GM19023 (cell line): ENCODE data around the gene MTOR.

ENCODE experiments used
- ATAC-seq: cut with Tn5 transposase; IDR thresholded peaks from one replicate; pipeline ENCODE4 v1.9.1; 2021; ENCODE audit warnings: mild to moderate bottlenecking, moderate library complexity; ENCODE audit not compliant: unreplicated experiment

MTOR gene

DNA sequence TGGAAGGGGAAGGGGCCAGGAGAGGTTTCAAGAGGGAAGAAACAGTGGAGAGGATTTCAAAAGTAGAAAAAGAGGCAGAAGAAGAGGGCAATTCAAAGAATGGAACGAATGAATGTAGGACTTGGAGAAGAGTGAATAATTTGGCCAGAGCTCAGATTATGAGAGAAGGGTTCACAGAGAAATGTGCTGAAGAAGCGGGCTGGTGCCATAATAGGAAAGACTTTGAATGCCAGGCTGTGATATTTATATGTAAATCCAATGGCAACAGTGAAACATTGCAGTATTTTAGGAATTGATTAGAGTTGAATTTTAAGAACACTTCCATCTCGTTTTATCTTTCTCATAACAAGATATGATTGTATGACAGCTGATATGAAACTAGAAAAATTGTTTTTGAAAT lies 109.2 kb downstream of the MTOR start:
- no peak for ATAC-seq

DNA sequence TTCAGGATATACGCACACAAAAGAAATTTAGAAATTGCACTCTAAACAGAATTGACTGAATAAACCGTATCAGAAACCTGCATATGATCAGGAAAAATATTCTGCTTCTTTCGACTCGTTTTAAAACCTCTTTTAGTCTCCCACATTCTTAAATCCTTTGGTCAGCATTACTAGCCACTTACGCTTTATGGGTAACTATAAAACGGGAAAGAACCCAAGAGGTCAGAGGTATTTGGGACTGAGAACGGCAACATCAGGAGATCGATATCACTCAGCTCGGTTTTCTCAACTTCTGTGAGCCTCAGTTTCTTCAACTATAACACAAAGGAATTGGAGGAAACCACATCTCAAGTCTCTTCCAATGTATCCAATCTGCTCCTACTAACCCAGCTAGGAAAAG lies 109.6 kb downstream of the MTOR start:
- no peak for ATAC-seq

DNA sequence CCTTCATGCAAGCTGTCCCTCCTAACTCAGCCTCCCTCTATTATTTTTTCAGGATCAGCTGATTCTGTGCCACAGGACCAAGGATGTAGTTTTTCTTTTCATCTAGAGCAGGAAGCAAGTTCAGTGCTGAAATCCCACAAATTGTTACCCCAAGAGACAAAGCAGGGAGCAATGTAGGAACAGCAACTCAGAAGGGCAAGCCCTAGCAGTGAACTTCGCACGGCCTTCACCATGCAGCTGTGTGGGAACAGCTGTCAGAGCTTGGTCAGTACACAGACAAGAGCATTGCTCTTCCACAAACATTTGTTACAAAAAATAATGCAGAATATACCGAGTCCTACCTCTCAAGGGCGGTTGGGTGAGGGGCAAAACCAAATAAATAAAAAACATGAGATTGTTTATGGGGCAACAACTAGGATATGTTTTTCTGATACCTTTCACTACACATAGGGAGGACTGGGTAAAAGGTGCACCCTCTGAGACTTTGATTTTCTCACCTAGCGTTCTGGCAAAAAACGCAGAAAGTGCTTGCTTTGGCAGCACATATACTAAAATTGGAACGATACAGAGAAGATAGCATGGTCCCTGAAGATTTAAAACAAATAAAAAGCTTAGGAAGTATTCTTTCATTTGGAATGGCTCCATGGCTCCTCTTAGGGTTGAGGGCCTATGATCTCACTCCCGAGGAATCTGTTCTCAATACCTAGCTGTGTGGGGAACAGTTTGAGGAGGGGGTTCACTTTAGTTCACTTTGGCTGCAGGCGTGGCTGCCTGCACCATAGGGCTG lies 110.3 kb downstream of the MTOR start:
- no peak for ATAC-seq

DNA sequence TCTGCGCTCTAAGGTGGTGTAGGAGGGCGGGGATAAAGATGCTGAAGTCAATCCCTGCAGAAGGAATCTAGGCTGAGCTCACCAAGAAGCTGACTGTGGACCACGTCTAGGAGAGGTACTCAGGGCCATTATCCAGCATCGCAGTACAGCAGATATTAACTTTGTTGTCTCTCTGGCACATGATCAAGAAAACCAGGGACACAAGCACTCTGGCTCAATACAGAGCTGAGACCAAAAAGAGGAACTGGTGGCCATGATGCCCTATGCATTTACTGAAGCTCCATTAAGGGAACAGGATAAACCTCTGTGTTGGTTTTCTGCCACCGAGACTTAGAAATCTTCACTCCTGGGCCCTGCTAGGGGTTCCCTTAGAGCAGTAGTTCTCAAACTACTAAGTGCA lies 111.2 kb downstream of the MTOR start:
- ATAC-seq, result no peak

DNA sequence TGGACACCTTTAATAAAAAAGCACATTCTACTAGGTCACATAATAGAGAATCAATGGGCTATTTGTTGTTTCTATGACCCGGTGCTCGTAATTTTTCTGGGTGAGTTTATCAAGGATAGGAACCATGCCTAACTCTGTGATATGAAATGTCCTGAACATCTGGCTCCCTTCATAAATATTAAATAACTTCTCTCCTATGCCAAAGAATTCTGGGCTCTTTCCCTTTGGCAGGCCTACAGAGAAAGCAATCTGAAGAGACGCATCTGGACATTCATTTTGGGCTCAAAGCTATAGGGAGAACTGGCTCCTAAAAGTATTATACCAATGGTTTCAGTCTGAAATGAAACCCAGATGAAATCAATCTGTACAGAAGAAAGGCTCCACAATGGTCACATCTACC lies 112.0 kb downstream of the MTOR start:
- no peak for ATAC-seq

DNA sequence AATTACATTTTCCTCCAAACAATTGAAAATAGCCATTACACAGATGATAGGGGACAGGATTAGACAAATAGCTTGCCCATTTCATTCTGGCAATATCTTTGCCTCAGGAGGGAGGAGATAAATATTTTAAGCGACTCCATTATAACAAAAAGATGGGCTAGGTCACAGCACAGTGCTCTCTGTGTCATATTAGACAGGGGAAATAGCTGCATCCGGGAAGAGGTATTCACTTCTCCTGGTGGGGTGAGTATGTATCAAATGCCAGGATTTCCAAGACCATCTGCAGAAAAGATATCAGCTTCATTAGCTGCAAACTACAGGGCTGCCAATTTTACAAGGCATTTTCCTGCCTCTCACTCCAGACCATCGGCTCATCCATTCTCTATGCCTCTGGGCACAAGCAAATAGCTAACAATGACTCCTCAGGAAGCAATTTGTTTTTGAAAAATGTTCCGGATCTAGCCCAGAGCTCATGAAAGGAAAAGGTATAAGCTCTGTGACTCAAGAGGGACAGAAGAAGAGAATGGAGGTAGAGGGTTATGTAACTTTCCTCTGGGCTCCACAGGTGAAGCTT lies 115.1 kb downstream of the MTOR start:
- ATAC-seq, result no peak

DNA sequence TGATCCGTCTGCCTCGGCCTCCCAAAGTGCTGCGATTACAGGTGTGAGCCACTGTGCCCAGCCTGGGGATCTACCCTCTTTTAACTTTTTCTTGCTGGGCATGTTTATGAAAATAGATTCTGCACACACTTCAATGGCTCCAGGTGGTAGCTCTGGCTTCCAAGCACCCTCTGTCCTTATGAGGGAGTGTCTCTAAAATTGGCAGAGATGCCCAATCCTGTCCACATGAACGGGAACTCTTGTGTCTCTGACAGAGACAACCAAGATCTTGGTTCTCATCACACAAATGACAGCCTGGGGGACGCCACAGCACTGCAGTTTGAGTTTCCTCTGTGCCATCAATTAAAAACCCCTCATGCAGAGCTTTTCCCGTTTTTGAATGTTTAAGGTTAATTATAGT lies 116.6 kb downstream of the MTOR start:
- ATAC-seq, result no peak

DNA sequence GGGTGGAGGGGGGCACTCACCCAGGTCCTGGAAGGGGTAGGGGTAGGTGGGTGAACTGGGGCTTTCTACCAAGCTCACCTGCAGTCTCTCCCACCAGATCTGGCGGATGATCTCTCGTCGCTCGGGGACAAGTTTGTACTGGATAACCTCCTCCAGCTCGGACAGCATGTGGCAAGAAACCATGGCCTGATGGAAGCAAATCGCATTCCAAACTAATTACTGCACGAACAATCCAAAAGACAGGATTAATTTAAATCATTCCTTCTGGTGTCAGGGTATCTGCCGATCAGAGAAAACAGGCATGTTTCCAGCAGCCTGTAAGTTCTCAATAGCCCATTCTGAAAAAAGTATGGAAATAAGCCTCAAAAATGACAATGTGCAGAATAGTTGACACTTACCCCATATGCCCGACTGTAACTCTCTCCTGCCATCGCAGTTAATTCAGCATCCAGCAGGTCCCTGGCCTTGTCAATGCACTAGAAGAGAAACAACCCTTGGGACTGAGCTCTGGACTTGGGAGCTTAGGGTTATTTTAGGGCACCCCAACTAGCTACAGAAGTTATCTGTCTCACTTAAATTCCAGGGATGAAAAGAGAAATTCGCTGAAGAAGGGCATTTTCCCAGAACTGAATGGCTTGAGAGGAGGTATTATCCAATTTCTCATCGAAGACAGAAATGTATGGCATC lies 117.6 kb downstream of the MTOR start:
- ATAC-seq, result no peak

DNA sequence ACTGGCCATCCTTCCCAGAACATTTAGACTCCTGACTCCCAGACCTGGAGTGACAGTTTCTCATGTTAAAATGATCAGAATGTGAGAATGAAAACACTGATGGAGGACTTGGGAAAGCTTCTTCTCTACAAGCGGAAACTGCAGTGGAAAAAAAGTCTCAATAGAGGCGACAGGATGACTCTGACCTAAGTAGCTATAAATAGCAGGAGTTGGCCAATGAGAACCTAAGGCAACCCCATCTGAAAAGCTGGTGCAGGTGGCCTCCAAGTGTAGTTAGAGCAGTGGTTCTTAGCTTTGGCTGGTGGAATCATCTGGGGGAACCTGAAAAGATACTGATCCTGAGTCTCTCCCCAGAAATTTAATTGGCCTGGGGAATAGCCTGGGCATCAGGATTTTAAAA lies 118.4 kb downstream of the MTOR start:
- ATAC-seq, result no peak

DNA sequence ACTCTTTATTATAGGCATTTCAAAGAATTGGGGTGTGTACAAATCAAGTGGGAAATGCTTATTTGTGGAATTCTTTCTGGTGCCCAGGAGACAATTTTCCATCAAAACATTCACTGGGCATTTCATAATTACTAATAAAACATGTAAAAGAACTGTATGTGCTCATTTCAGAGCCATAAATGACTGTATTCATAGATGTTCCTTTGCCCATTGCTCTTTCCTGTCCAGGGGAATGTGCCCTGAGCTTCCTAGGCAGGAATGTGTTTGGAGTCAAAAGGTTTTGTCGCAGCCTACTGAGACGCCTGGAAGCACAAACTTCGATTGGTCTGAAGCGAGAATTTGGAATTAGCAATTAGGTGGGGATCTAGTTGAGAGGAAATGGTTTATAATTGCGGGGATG lies 119.0 kb downstream of the MTOR start:
- no peak for ATAC-seq

DNA sequence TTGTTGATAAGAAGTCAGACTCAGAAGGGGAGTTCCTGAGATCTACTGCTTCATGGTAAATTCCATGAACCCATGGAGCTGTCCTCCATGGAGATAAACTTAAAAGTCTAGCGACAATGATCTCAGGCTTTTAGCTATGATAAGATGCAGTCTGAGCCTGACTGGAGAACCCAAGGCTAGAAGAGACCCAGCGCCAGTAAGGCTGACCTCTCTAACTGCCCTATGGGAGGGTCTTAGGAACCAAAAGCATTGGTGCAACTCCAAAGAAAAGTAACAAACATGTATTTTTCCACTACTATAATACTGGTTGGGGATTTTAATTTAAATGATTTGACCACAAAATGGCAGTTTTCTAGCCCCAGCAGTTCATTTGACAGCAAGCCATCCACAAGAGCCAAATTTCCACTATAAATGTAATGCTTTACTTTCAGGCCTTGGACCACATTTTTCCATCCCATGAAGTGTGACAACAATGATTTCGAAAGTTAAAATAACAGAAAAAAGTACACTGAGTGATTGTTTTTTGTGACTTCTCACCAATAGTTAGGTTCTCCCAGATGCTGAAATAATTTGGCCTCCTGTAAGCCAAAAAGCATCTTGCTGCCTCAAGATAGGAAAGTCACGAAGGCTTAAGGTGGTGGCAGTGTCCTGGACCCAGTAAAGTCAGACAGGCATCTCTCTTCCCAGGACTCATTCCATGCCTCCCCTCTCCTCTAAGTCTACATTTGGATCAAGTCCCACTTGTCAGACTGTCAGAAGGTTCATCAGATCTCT lies 119.5 kb downstream of the MTOR start:
- no peak for ATAC-seq

DNA sequence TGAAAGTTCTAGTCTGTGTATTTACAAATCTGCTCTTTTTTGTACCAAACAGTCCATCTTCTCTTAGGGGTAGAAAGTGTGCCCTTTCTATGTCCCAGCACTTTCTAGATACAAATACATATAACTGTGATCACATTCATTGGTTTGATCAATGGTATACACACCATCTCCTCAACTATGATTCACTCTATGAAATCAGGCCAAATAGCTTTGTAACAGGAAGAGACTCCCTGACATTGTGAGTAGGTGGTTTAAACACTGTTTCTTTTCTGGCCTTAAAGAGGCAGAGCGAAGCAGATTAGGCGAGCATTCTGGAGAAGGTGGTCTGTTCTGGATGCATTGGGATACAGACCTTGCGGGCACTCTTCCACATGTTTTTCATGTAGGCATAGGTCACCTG lies 123.4 kb downstream of the MTOR start:
- ATAC-seq, result no peak

DNA sequence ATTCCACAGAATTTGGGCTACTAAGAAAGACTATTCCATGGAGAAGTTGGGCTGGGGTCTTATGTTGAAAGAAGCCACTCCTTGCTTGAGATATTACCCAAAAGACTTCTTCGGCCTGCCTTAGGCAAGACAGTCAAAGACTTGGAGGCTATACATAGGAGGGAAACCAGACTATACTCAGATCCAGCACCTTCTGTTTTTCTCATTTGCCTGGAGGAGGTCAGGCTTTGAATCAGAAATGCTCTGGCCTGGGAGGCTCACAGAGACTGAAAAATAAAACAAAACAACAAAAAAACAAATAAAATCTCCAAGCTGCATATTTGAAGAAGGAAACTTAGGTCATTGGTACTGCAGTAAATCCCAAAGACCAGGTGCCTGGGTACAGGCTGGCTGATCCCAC lies 124.3 kb downstream of the MTOR start:
- no peak for ATAC-seq

DNA sequence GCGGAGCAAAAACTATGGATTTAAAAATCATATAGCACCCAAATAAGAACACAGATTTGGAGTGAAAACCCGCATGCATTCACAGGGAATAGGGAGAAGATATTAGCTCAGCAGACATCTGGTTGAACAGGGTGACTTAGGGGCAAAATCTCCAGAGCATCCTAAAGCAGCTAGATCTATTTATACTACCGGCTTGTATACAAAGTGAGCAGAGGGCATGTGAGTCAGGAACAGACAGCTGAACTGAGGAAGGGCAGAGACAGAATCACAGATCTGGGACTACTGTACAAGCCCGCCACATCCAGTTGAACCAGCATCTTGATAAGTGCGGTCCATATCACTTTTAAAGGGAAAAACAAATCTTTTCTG lies 127.5 kb downstream of the MTOR start:
- ATAC-seq, result no peak

DNA sequence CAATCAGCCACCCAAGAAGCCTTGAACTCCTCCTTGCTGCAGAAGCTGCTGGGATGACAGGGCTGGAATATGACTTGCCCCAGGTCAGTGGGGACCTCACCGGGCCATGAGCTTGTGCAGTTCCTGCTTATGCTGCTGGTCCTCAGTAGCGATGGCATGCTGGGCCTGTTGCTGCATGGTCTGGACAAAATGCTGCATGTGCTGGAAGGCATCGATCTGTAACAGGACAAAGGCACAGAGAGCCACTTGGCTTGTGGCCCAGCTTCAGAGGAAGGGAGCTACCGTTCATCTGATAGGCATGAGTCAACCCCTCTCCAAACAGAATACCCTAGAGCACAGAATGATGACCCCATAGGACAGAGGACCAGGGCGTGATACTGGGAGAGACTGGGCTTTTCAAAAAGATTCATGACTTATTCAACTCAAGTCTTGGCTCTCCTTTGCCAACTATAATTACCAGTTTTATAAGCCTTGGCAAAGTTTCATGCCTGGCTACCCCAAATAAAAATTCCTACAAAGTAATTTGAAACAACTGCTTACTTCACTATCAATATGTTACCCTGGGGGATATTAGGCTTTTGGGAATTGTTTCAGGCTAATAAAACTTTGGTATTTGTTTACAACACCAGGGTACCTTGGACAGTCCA lies 128.0 kb downstream of the MTOR start:
- ATAC-seq, result no peak

DNA sequence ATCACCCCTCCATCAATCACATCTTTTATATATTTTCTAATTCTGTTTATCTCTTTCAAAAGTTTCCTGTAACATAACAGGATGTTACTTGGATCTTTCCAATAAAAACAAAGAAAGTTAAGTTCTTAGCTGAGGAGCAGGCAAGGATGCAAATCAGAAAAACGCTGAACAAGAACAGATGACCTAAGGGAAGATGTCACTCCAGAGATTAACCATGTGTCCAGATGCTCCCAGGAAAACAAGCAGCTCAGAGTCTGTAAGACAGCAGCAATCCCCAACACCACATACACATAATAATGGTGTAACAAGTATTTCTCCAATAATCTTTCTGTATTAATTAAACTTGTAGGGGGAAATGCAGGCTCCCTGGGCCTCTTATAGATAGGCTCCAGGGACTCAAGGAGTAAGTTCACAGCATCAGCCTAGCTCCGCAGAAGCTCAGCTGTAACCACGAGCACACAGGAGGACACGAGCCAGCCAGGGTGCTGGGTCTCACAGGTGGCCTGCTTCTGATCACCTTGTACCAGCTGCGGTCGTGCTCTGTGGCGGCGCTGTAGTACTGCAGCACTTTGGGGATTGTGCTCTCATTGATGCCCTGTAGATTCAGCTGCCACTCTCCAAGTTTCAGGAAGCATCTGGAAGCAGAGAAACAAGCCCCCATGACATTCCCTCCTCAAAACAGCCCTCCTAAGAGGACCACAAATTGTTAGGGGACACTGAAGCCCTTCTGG lies 129.6 kb downstream of the MTOR start:
- ATAC-seq, result no peak

DNA sequence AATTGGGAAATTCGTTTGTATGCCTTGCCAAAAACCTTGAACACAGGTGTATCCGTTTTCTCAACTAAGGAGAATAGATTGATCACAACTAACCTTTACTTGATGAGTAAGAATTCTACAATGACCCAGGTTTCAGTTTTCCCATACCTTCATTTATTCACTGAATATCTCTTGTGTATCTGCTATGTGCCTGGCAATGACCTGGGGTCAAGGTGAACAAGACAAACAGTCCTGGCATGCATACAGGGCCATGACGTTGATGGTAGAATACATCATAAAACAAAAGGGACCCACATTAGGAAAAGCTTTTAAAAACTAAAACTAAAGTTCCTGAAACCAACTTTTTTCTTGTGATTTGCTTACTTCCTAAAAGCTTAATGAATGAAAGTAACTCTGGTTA lies 130.5 kb downstream of the MTOR start:
- ATAC-seq, result no peak

DNA sequence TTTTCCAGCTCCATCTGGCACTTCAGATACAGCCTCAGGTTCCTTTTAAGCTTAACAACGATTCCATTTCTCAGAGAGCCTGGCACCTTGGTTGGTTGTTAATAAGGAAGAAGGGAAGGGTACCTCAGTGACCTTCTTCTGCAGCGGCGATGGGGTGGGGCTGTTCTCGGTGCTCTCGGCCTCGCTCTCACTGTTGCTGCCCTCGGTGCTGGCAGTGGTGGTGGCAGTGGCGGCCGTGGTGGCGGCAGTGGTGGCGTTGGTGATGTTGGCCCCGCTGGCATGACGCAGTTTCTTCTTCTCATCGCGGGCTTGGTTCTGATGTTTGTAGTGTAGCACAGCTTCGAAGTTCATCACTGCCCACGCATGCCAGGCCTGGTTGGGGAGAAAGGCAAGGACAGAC lies 131.9 kb downstream of the MTOR start:
- no peak for ATAC-seq

DNA sequence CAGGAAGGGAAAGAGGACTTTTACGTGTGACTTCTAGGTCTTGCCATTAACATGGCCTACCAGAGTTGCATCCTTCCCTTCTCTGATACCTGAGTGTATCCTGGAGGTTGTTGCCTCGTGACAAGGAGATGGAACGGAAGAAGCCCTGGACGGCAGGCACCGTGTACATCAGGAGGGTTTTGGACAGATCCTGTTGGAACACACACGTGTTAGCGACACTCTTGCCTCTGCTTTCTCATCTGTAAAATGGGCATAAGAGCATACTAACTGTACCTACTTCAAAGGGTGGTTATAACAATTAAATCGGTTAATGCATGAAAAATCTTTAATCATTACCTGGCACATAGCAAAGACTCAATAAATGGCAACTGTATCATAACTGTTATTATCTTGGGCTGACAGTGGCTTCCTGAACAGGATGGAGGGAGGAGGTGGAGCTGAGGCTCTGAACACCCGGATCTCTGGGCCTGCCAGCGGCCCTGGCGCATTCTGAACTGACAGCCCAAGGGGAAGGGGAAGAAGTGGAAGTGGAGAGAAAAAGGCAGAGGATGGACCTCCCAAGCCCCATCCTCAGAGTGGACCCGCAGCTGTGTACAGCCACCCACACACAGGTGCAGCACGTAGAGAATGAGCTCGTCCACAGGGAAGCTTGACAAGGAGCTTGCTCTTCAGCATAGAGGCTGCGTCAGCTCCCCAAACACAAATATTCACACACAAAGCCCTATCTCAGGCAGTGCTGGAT lies 132.5 kb downstream of the MTOR start:
- ATAC-seq, result no peak

DNA sequence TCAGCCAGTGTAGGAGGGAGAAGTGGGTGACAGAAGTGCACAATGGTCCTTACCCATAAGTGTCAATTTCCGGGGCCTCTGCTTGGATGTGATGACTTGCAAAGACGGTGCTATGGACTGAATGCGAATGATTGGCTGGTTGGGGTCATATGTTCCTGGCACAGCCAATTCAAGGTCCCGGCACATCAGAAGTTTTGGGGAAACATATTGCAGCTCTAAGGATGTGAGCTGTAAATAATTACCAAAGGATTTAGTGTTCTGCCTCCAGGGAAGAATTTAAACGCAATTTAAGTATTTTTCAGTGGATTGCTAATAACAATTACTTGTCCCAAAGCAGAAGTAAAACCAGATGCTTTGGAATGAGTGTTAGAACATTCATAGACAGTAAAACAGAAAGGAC lies 135.8 kb downstream of the MTOR start:
- ATAC-seq, result no peak
